Measurements from ENCODE around the gene ABHD17C. TPM values are rescaled to one million over a fixed set of nuclear protein-coding genes. Genes with fewer than 3 reads are reported as not detected.

Gene ABHD17C
- total and polyA plus RNA-seq, 2 donors (not counting 3 experiments of a cell fraction or from before 2014, with no cell fraction given): 5.9 to 10.9 TPM

DNA sequence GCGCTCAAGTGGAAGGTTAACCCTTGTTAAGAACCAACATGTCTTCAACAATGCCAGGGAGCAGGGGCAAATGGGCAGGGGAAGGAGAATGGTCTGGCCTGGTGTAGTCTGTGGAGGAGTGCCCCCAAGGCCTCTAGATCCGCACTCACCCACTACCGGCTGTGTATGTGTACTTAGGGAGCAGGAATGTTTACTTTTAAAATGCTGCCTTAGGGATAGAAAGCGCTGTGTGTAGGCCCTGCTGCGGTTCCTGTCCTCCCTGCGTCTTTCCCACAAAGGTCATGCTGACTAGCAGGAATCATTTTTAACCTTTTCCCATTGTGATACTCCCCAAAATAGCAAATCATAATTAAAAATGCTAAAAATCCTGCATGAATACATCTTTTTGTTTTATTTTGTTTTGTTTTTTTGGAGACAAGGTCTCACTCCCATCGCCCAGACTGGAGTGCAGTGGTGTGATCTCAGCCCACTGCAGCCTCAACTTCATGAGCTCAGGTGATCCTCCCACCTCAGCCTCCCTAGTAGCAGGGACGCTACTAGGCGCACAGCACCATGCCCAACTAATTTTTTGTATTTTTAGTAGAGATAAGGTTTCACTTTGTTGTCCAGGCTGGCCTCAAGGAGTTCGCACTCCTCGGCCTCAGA lies 48.2 kb downstream of the ABHD17C start:
- no peaks in the 10 kb centered on the region for H3K9me3 ChIP-seq (replicated peaks; ENCODE audit: control insufficient read depth, insufficient read depth, low read length)
- no peaks in the 10 kb centered on the region for H3K36me3 ChIP-seq (ENCODE audit: control insufficient read depth in 2 of 2, extremely low read depth in 1 of 2, insufficient read depth in 2 of 2, low read length in 2 of 2)
- POLR2A ChIA-PET: no interaction called here
- H3K4me1 ChIP-seq (ENCODE audit: control insufficient read depth, extremely low read depth, insufficient read depth, low read length): no peaks in the 10 kb centered on the region
- BruUV-seq (replicated peaks): no TSS peak
- no peak overlapping the region for H3K4me3 ChIP-seq (replicated peaks in 1 of 3; ENCODE audit: insufficient read depth in 1 of 3, low read depth in 1 of 3, low read length in 3 of 3)
- no peaks in the 10 kb centered on the region for H4K20me1 ChIP-seq (replicated peaks; ENCODE audit: control insufficient read depth, extremely low read depth, insufficient read depth, low read length)
- H2AFZ ChIP-seq (ENCODE audit: low read depth, low read length): no peak overlapping the region
- dilution Hi-C loops (cut with MboI; ENCODE audit: extremely low pct_ligation_motif_present, low sequenced_read_pairs): no loop called here
- CTCF ChIA-PET: interaction anchor here (1.5 kb wide), 1 partner anchor 33 kb away, joined by 5 read pairs; no protein-coding TSS in a partner anchor
- H3K9ac ChIP-seq (replicated peaks; ENCODE audit: extremely low read depth, insufficient read depth, low read length): no peak overlapping the region
- no peak for TF ChIP-seq GATA2 (IDR thresholded peaks at IDR 0.05; ENCODE audit: insufficient read depth, insufficient read length, low read depth, low read length)
- no peak for TF ChIP-seq POLR2A (IDR thresholded peaks at IDR 0.05; ENCODE audit: low read depth, low read length)
- no peak for TF ChIP-seq MAX (IDR thresholded peaks at IDR 0.05; ENCODE audit: insufficient read depth, insufficient read length)
- TF ChIP-seq MYC (IDR thresholded peaks at IDR 0.05; ENCODE audit: low read depth, low read length): no peak
- no peak for TF ChIP-seq POLR2AphosphoS5 (IDR thresholded peaks at IDR 0.05; ENCODE audit: insufficient read depth, low read depth, low read length)
- TF ChIP-seq FOS (IDR thresholded peaks at IDR 0.05; ENCODE audit: borderline replicate concordance, insufficient read depth, low read length): no peak
- TF ChIP-seq JUN (IDR thresholded peaks at IDR 0.05; ENCODE audit: borderline replicate concordance, insufficient read depth, insufficient read length, low read depth): no peak
- TF ChIP-seq EZH2 (IDR thresholded peaks at IDR 0.05; ENCODE audit: borderline replicate concordance, low read depth, low read length, severe bottlenecking): no peak
- TF ChIP-seq, protein P1, sequence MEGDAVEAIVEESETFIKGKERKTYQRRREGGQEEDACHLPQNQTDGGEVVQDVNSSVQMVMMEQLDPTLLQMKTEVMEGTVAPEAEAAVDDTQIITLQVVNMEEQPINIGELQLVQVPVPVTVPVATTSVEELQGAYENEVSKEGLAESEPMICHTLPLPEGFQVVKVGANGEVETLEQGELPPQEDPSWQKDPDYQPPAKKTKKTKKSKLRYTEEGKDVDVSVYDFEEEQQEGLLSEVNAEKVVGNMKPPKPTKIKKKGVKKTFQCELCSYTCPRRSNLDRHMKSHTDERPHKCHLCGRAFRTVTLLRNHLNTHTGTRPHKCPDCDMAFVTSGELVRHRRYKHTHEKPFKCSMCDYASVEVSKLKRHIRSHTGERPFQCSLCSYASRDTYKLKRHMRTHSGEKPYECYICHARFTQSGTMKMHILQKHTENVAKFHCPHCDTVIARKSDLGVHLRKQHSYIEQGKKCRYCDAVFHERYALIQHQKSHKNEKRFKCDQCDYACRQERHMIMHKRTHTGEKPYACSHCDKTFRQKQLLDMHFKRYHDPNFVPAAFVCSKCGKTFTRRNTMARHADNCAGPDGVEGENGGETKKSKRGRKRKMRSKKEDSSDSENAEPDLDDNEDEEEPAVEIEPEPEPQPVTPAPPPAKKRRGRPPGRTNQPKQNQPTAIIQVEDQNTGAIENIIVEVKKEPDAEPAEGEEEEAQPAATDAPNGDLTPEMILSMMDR (IDR thresholded peaks at IDR 0.05; ENCODE audit: extremely low read depth in 1 of 2, insufficient read depth in 1 of 2, low read depth in 1 of 2, low read length in 2 of 2): no peak
- intact Hi-C loops (cut with micrococcal nuclease): no loop called here
- no peaks in the 10 kb centered on the region for H3K9me1 ChIP-seq (replicated peaks; ENCODE audit: control insufficient read depth, extremely low read depth, insufficient read depth, low read length)
- H3K4me2 ChIP-seq (ENCODE audit: insufficient read depth, low read length): no peak overlapping the region
- no peak overlapping the region for H3K27ac ChIP-seq (ENCODE audit: insufficient read depth, low read depth, low read length)
- H3K79me2 ChIP-seq (ENCODE audit: control insufficient read depth, insufficient read depth, low read length): peaks cover 10% of the 10 kb centered on the region
- no peaks in the 10 kb centered on the region for H3K27me3 ChIP-seq (ENCODE audit: control insufficient read depth in 2 of 2, insufficient read depth in 2 of 2, low read length in 2 of 2)
- FAIRE-seq: no peak
- no peak for DNase-seq (ENCODE audit: low read depth, low spot score)

All from endothelial cell of umbilical vein (primary cell).